IMR-90 (cell line): ENCODE results near the gene CTIF. TPM values are rescaled to one million over a fixed set of nuclear protein-coding genes. Genes with fewer than 3 reads are reported as not detected.

ENCODE experiments used
- ATAC-seq: fragments of 200-7000 bp; cut with Tn5 transposase; 2 replicates; pipeline ENCODE4 v1.9.1; 2020; ENCODE audit warnings: low read depth, mild to moderate bottlenecking, moderate library complexity
- BruUV-seq: library from RNA; stranded (reverse); fragments of 400-500 nt; replicated peaks from 2 replicates; lab custom pipeline; 2021; lab: Mats Ljungman, UMichigan
- CTCF ChIA-PET: fragments of 300-600 bp; formaldehyde crosslinking; extraction: SDS; loops from one replicate; lab custom pipeline; 2021; ENCODE audit warnings: antibody characterized with exemption; lab: Yijun Ruan, JAX
- POLR2A ChIA-PET: fragments of 300-600 bp; sonication (Branson Sonifier 250); formaldehyde crosslinking; loops from one replicate; lab custom pipeline; 2022; ENCODE audit warnings: antibody characterized with exemption; ENCODE audit not compliant: unreplicated experiment; lab: Charles Lee
- DNase-seq: peaks from one replicate; pipeline ENCODE4 v3.0.0; 2013
- H2AFZ ChIP-seq: replicated peaks from 2 replicates; pipeline ENCODE3; 2013; ENCODE audit warnings: low read length, mild to moderate bottlenecking; ENCODE audit not compliant: poor library complexity
- H2AK5ac ChIP-seq: 2 replicates; pipeline ENCODE4 v1.6.1; 2013; ENCODE audit warnings: low read depth, low read length, inconsistent platforms
- H2AK9ac ChIP-seq: replicated peaks from 2 replicates; pipeline ENCODE3; 2013; ENCODE audit warnings: mild to moderate bottlenecking, low read depth, low read length, moderate library complexity; ENCODE audit not compliant: poor library complexity
- H2BK120ac ChIP-seq: 2 replicates; pipeline ENCODE4 v1.6.1; 2013; ENCODE audit warnings: low read depth, low read length, inconsistent platforms
- H2BK15ac ChIP-seq: 3 replicates; pipeline ENCODE4 v1.6.1; 2013; ENCODE audit warnings: low read depth, low read length, inconsistent platforms
- H2BK20ac ChIP-seq: 2 replicates; pipeline ENCODE4 v1.6.1; 2013; ENCODE audit warnings: low read depth, mild to moderate bottlenecking, inconsistent platforms, low read length, moderate library complexity
- H2BK5ac ChIP-seq: 2 replicates; pipeline ENCODE4 v1.6.1; 2013; ENCODE audit warnings: mild to moderate bottlenecking, low read depth, low read length, inconsistent platforms; ENCODE audit not compliant: poor library complexity, severe bottlenecking
- H3K14ac ChIP-seq: replicated peaks from 2 replicates; pipeline ENCODE4 v1.6.1; 2013; ENCODE audit warnings: low read depth, low read length, inconsistent platforms
- H3K18ac ChIP-seq: 2 replicates; pipeline ENCODE4 v1.6.1; 2013; ENCODE audit warnings: low read depth, low read length, control low read depth
- H3K23ac ChIP-seq: 2 replicates; pipeline ENCODE4 v1.6.1; 2013; ENCODE audit warnings: low read depth, low read length, inconsistent platforms
- H3K27ac ChIP-seq: 2 replicates; pipeline ENCODE4 v1.5.1; 2013; ENCODE audit warnings: mild to moderate bottlenecking, control low read depth, low read length; ENCODE audit not compliant: insufficient read depth
- H3K27me3 ChIP-seq: 2 replicates; pipeline ENCODE4 v1.6.1; 2013; ENCODE audit warnings: low read length; ENCODE audit not compliant: control insufficient read depth, insufficient read depth
- H3K36me3 ChIP-seq: 2 replicates; pipeline ENCODE4 v1.6.1; 2013; ENCODE audit warnings: low read length, mixed read lengths; ENCODE audit not compliant: control insufficient read depth, insufficient read depth
- H3K4ac ChIP-seq: 2 replicates; pipeline ENCODE4 v1.6.1; 2013; ENCODE audit warnings: low read depth, low read length, inconsistent platforms
- H3K4me1 ChIP-seq: 2 replicates; pipeline ENCODE4 v1.6.1; 2013; ENCODE audit warnings: low read length, mixed read lengths; ENCODE audit not compliant: control insufficient read depth, insufficient read depth
- H3K4me2 ChIP-seq: 2 replicates; pipeline ENCODE4 v1.6.1; 2013; ENCODE audit warnings: low read depth, mild to moderate bottlenecking, control low read depth, low read length, moderate library complexity
- H3K4me3 ChIP-seq: 2 replicates; pipeline ENCODE4 v1.5.1; 2013; ENCODE audit warnings: low read depth, mild to moderate bottlenecking, control low read depth, low read length, moderate library complexity; ENCODE audit not compliant: insufficient read depth
- H3K56ac ChIP-seq: 2 replicates; pipeline ENCODE4 v1.6.1; 2013; ENCODE audit warnings: low read length, inconsistent platforms; ENCODE audit not compliant: insufficient read depth; ENCODE audit errors: extremely low read depth
- H3K79me1 ChIP-seq, 2 experiments: 2 replicates each; pipeline ENCODE4 v1.6.1; 2013; ENCODE audit warnings: low read length in 2 of 2, inconsistent platforms in 1 of 2, low read depth in 1 of 2
- H3K9ac ChIP-seq: 2 replicates; pipeline ENCODE4 v1.6.1; 2013; ENCODE audit warnings: low read depth, low read length, control low read depth
- H3K9me1 ChIP-seq: 2 replicates; pipeline ENCODE4 v1.6.1; 2013; ENCODE audit warnings: low read length, inconsistent platforms; ENCODE audit not compliant: insufficient read depth
- H3K9me3 ChIP-seq: 2 replicates; pipeline ENCODE4 v1.6.1; 2013; ENCODE audit warnings: low read length; ENCODE audit not compliant: control insufficient read depth, insufficient read depth
- H4K20me1 ChIP-seq: 2 replicates; pipeline ENCODE4 v1.6.1; 2013; ENCODE audit warnings: low read length, inconsistent platforms; ENCODE audit not compliant: insufficient read depth
- H4K5ac ChIP-seq: 2 replicates; pipeline ENCODE4 v1.6.1; 2013; ENCODE audit warnings: mild to moderate bottlenecking, low read depth, low read length, control low read depth
- H4K8ac ChIP-seq, 2 experiments: 2 replicates each; pipeline ENCODE4 v1.6.1; 2013; ENCODE audit warnings: low read depth in 2 of 2, low read length in 2 of 2, control low read depth in 1 of 2, inconsistent platforms in 1 of 2
- H4K91ac ChIP-seq: 2 replicates; pipeline ENCODE4 v1.6.1; 2013; ENCODE audit warnings: low read depth, low read length, inconsistent platforms; ENCODE audit not compliant: insufficient read depth
- FOS ChIP-seq: fragments of 150-350 bp; IDR thresholded peaks from 2 replicates; pipeline ENCODE4 v1.6.1; 2016; ENCODE audit warnings: low read depth, low read length
- RAD21 ChIP-seq: IDR thresholded peaks from 2 replicates; pipeline ENCODE4 v1.6.1; 2012; ENCODE audit warnings: low read length, improper control_type of control experiment
- SMC3 ChIP-seq: fragments of 150-350 bp; IDR thresholded peaks from 2 replicates; pipeline ENCODE4 v1.6.1; 2016; ENCODE audit warnings: low read depth, mild to moderate bottlenecking, antibody characterized with exemption, low read length, moderate library complexity
- WGBS, 2 experiments: methylation state at CpG; one replicate each; pipeline versions ENCODE4 v1.1.5 to v1.1.7; 2013; ENCODE audit warnings: missing lambda C conversion rate in 2 of 2; ENCODE audit not compliant: insufficient read length in 1 of 2; ENCODE audit errors: extremely low coverage in 2 of 2; 5-methylcytosine and 5-hydroxymethylcytosine counted together
- dilution Hi-C: fragments of 300-500 bp; cut with HindIII; formaldehyde crosslinking; loops from one replicate; pipeline ENCODE4 v1.14.3; 2018; ENCODE audit warnings: low sequenced_read_pairs; ENCODE audit not compliant: unreplicated experiment
- in situ Hi-C: fragments of 300-500 bp; cut with MboI; formaldehyde crosslinking; loops from 3 replicates; pipeline ENCODE4 v1.14.3; 2019; ENCODE audit warnings: low sequenced_read_pairs, inconsistent platforms, mixed read lengths
- intact Hi-C: fragments of 100-400 bp; cut with micrococcal nuclease; formaldehyde crosslinking; loops from 2 replicates; pipeline ENCODE4 v1.10.0; 2022
- polyA plus RNA-seq, 3 experiments: library from polyadenylated mRNA; depleted of rRNA; stranded (reverse); fragments of >200 nt; gene quantifications; 2 replicates each; pipeline ENCODE4 v1.2.3, GENCODE V29; 2012; ENCODE audit warnings: low replicate concordance in 1 of 3
- total RNA-seq: library from RNA; depleted of rRNA; stranded (reverse); fragments of >200 nt; gene quantifications from 2 replicates; pipeline ENCODE4 v1.2.3, GENCODE V29; 2012
- TF ChIP-seq, protein P1 (sequence below): fragments of 150-350 bp; IDR thresholded peaks from 2 replicates; pipeline ENCODE4 v1.6.1; 2017; ENCODE audit warnings: mild to moderate bottlenecking, antibody characterized with exemption, low read length, low read depth
- TF ChIP-seq, protein P2 (sequence below): conservative IDR thresholded peaks from 2 replicates; pipeline ENCODE4 v1.5.1; 2012; ENCODE audit warnings: mild to moderate bottlenecking, low read depth, low read length, improper control_type of control experiment

The CTIF gene
- total and polyA plus RNA-seq, 2 of the 4 experiments (the other 2 are of a cell fraction): 25.1 to 57.0 TPM

GRCh38 chr18:48640566-48641270, 101.9 kb downstream of the CTIF start:
- peaks cover 35% of the 10 kb centered on the region for H3K4me1 ChIP-seq
- peak overlapping the region; percentile 10 to 48; a peak in 1 of 4 replicates for H4K8ac ChIP-seq
- 0 out of 3 replicates have a peak overlapping the region, but pooled peaks have one; percentile 13 for H2BK15ac ChIP-seq
- ATAC-seq (peak; percentile 62), DNase-seq (peak; percentile 72)
- intact Hi-C loops (no loop called here), in situ Hi-C loops (loop anchor here (25.0 kb wide), 1 partner anchor 1647 kb away; the partner anchor contains the start of genes CXXC1 and MBD1), dilution Hi-C loops (no loop called here)
- peaks cover 38% of the 10 kb centered on the region for H4K20me1 ChIP-seq
- peaks cover 20% of the 10 kb centered on the region for H3K36me3 ChIP-seq
- 0 out of 2 replicates have a peak overlapping the region, but pooled peaks have one; percentile 3 for H3K4me2 ChIP-seq
- POLR2A ChIA-PET: no interaction called here
- H3K79me1 ChIP-seq: peaks cover 62 to 100% of the 10 kb centered on the region in 2 experiments
- peak overlapping the region; percentile 48 for H2AK5ac ChIP-seq
- H4K5ac ChIP-seq: no peak overlapping the region
- H2AFZ ChIP-seq: no peak overlapping the region
- peak overlapping the region; percentile 51; the same call in 1 of the 2 replicates for H3K14ac ChIP-seq
- peaks cover 57% of the 10 kb centered on the region for H3K9me1 ChIP-seq
- no peak overlapping the region for H3K56ac ChIP-seq
- H3K9ac ChIP-seq: no peak overlapping the region
- CTCF ChIA-PET: interaction anchor here (1.1 to 1.2 kb wide), 3 partner anchors 22 to 165 kb away, joined by 3 to 4 read pairs (median 3); no protein-coding TSS in a partner anchor
- 60% methylated on average over 1 of the region's 6 CpGs; no CpG with 5 or more reads in 1 of the 2 experiments for WGBS, 2 experiments
- H3K4ac ChIP-seq: peak overlapping the region; percentile 34
- H3K18ac ChIP-seq: no peak overlapping the region; the same call in 1 of the 2 replicates
- no TSS peak for BruUV-seq
- peak overlapping the region; percentile 23; the same call in 1 of the 2 replicates for H2BK20ac ChIP-seq
- H3K27me3 ChIP-seq: no peaks in the 10 kb centered on the region
- H3K27ac ChIP-seq: peak overlapping the region; percentile 23; the same call in 1 of the 2 replicates
- no peak overlapping the region for H3K4me3 ChIP-seq
- no peaks in the 10 kb centered on the region for H3K9me3 ChIP-seq
- TF ChIP-seq RAD21 (peak; percentile 15; the same call in 1 of the 2 replicates), FOS (peak; percentile 30; the same call in 1 of the 2 replicates), SMC3 (peak; percentile 28; the same call in 1 of the 2 replicates)
- TF ChIP-seq, protein P1, sequence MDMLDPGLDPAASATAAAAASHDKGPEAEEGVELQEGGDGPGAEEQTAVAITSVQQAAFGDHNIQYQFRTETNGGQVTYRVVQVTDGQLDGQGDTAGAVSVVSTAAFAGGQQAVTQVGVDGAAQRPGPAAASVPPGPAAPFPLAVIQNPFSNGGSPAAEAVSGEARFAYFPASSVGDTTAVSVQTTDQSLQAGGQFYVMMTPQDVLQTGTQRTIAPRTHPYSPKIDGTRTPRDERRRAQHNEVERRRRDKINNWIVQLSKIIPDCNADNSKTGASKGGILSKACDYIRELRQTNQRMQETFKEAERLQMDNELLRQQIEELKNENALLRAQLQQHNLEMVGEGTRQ: no peak
- TF ChIP-seq, protein P2, sequence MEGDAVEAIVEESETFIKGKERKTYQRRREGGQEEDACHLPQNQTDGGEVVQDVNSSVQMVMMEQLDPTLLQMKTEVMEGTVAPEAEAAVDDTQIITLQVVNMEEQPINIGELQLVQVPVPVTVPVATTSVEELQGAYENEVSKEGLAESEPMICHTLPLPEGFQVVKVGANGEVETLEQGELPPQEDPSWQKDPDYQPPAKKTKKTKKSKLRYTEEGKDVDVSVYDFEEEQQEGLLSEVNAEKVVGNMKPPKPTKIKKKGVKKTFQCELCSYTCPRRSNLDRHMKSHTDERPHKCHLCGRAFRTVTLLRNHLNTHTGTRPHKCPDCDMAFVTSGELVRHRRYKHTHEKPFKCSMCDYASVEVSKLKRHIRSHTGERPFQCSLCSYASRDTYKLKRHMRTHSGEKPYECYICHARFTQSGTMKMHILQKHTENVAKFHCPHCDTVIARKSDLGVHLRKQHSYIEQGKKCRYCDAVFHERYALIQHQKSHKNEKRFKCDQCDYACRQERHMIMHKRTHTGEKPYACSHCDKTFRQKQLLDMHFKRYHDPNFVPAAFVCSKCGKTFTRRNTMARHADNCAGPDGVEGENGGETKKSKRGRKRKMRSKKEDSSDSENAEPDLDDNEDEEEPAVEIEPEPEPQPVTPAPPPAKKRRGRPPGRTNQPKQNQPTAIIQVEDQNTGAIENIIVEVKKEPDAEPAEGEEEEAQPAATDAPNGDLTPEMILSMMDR: peak; percentile 13; the same call in 1 of the 2 replicates
- peak overlapping the region; percentile 58 for H2BK120ac ChIP-seq
- peak overlapping the region; percentile 66 for H4K91ac ChIP-seq
- peak overlapping the region; percentile 15 for H2BK5ac ChIP-seq
- H3K23ac ChIP-seq: peak overlapping the region; percentile 14; the same call in 1 of the 2 replicates
- H2AK9ac ChIP-seq: no peak overlapping the region
